Activated T-cell treated with anti-CD3 and anti-CD28 coated beads, Interleukin-2, amount 50 U/mL, for 24 hours (primary cell): ENCODE measurements around the gene MAL.

Experiments used
- DNase-seq: peaks from one replicate; pipeline ENCODE4 v3.0.0-alpha.2; 2020
- H3K27ac Mint-ChIP-seq: 2 replicates; pipeline ENCODE4 v1.8.0; 2020; ENCODE audit warnings: mild to moderate bottlenecking, mixed read lengths
- H3K27me3 Mint-ChIP-seq: 2 replicates; pipeline ENCODE4 v1.8.0; 2020; ENCODE audit warnings: mixed read lengths
- H3K36me3 Mint-ChIP-seq: 2 replicates; pipeline ENCODE4 v1.8.0; 2020; ENCODE audit warnings: low read depth, mixed read lengths
- H3K4me1 Mint-ChIP-seq: 2 replicates; pipeline ENCODE4 v1.8.0; 2020; ENCODE audit warnings: low read depth, mixed read lengths
- H3K4me3 Mint-ChIP-seq: 2 replicates; pipeline ENCODE4 v1.8.0; 2020; ENCODE audit warnings: mild to moderate bottlenecking, moderate library complexity, mixed read lengths
- H3K9me3 Mint-ChIP-seq: 2 replicates; pipeline ENCODE4 v1.8.0; 2020; ENCODE audit warnings: mixed read lengths

The MAL gene

DNA sequence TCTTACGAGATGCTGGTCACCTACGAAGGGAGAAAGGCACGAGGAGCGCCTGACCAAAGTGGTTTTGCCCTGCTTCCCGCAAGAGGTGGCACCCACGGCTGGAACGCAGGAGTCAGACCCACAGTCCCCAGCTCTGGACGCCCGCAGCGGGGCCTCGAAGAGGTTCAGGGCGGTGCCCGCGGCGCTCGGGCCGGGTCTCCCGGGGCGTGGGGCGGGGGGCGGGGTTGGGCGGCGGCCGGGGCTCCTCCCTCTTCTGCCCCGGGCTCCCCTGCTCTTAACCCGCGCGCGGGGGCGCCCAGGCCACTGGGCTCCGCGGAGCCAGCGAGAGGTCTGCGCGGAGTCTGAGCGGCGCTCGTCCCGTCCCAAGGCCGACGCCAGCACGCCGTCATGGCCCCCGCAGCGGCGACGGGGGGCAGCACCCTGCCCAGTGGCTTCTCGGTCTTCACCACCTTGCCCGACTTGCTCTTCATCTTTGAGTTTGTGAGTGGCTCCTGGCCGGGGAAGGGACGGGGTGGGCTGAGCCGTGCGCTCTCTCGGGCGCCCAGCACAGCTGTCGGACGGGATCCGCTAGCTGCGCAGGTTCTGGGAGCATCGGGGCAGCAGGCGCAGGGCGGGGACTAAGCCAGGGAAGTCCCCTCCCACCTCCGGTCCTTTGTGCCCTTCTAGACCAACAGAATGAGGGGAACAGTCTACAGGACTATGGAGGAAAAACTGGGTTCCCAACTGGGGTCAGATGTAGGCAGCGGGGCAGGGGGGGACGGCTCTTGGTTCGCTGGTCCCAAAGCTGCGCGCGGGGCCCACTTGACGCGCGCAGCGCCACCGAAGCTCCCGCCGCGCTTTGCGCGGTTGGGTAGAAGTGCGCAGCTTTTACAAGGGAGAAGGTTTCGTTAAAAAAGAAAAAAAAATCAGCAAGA, at the start of gene MAL:
Gene MAL, plus strand, starts transcription at position 303 of the 914 bp plus-strand sequence. Its CDS starts 85 bp downstream, at position 388.
- Mint-ChIP-seq H3K4me3 (peak within 1 kb of the TSS; percentile 90), H3K4me1 (peaks cover 78% of the 10 kb centered on the region), H3K9me3 (no peaks in the 10 kb centered on the region), H3K27ac (peak within 1 kb of the TSS; percentile 92), H3K27me3 (no peaks in the 10 kb centered on the region), H3K36me3 (peaks cover 5% of the 10 kb centered on the region)
- peak; percentile 82 for DNase-seq

DNA sequence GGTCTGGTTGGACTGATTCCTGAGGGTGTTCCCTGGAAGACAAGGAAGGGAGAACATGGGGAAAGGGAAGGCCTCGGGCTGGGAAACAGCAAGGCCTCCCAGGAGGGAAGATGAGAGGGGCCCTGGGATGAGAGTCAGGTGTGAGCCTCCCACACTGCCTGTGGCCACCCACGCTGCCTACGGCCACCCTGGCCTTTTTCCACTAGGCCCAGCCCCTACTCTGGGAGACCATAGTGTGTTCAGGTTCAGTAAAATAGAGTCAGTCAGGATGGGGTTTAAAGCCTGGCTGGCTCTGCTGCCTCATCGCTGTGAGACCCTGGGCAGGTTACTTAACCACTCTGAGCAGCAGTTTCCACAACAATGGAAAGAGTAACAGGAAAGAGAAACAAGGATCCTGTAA, 47.7 kb upstream of the MAL start:
- DNase-seq = no peak
- Mint-ChIP-seq H3K36me3 (no peaks in the 10 kb centered on the region), H3K4me3 (no peak overlapping the region), H3K9me3 (no peaks in the 10 kb centered on the region), H3K27me3 (peaks cover 33% of the 10 kb centered on the region), H3K27ac (no peak overlapping the region), H3K4me1 (no peaks in the 10 kb centered on the region)

- Mint-ChIP-seq H3K4me3 (no peak overlapping the region), H3K27ac (no peak overlapping the region), H3K9me3 (no peaks in the 10 kb centered on the region), H3K27me3 (peaks cover 29% of the 10 kb centered on the region), H3K36me3 (no peaks in the 10 kb centered on the region), H3K4me1 (no peaks in the 10 kb centered on the region)
- no peak for DNase-seq
Measured at GRCh38 chr2:94978917-94979316, 46.6 kb upstream of the MAL start.

GRCh38 chr2:94979406-94980375, 45.8 kb upstream of the MAL start:
- Mint-ChIP-seq H3K4me3 (no peak overlapping the region), H3K9me3 (no peaks in the 10 kb centered on the region), H3K4me1 (no peaks in the 10 kb centered on the region), H3K27me3 (peaks cover 31% of the 10 kb centered on the region), H3K36me3 (no peaks in the 10 kb centered on the region), H3K27ac (no peak overlapping the region)
- no peak for DNase-seq

GRCh38 chr2:94980406-94980805, 45.1 kb upstream of the MAL start:
- no peak for DNase-seq
- no peak overlapping the region for H3K4me3 Mint-ChIP-seq
- H3K27ac Mint-ChIP-seq = no peak overlapping the region
- peaks cover 31% of the 10 kb centered on the region for H3K27me3 Mint-ChIP-seq
- no peaks in the 10 kb centered on the region for H3K9me3 Mint-ChIP-seq
- H3K4me1 Mint-ChIP-seq = no peaks in the 10 kb centered on the region
- no peaks in the 10 kb centered on the region for H3K36me3 Mint-ChIP-seq

DNA sequence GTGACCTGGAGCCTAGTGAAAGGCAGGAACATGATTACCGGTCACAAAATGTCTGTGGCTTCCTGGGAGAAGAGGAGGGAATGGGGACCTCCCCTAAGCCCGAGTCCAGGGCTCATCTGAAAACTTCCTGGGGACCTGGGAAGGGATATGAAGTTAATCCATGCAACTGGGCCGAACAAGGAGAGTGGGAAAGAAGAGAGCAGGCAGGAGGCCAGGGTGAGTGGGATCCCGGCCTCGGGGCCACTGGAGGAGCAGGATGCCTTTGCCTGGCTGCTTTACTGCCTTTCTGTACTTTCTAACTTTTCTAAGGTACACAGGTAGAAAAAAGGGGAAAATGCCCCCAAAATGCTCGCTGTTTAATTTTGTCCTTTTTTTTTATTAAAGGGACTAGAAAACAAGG, 43.4 kb upstream of the MAL start:
- Mint-ChIP-seq H3K36me3 (no peaks in the 10 kb centered on the region), H3K4me1 (no peaks in the 10 kb centered on the region), H3K9me3 (no peaks in the 10 kb centered on the region), H3K27ac (no peak overlapping the region), H3K4me3 (no peak overlapping the region), H3K27me3 (peaks cover 26% of the 10 kb centered on the region)
- DNase-seq = no peak

DNA sequence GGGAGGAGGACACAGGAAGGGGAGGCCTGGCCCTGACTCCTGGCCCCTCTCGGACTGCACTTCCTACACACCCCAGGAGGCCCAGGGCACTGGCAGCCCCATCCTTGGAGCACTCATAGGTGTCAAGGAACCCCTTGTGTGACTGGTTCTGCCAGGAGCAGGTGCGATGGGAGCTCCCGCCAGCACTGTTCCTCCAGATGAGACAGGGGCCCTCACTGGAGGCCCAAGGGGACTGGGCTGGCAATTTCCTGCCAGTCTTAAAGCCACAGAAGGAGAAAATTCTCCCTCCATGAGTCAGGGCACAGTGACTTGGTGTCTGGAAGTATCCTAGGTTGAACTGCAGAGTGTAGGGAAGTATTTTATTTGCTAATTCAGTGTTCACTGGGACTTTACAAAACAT, 42.8 kb upstream of the MAL start:
- Mint-ChIP-seq H3K9me3 (no peaks in the 10 kb centered on the region), H3K27me3 (peaks cover 27% of the 10 kb centered on the region), H3K4me1 (no peaks in the 10 kb centered on the region), H3K27ac (no peak overlapping the region), H3K36me3 (no peaks in the 10 kb centered on the region), H3K4me3 (no peak overlapping the region)
- no peak for DNase-seq

DNA sequence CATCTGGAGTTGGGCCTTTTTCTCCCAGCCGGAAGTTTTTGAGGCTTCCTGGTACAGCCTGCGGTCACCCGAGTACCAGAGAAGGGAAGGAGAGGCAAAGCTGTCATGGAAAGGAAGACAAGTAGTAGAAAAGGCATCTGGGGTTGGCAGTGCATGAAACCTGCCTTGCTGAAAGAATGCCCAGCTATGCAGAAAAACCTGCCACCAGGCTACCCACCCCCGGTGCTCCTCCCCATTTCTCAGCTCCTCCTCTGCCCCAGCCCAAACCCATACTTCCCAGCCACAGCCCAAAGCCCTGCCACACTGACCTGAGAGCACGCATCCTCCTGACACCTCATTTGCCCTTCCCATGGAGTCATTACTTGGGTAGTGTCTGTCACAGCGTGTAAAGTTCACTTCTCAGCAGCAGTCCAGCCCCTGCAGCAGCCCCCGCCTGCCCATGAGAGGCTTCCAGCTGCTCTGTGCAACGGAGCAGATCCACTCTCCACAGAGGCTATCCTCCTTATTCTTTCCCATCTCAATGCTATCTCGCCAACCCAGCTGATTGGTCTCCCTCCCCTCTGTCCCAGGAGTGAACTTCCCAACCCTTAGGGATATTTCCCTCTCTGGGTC, 40.4 kb upstream of the MAL start:
- Mint-ChIP-seq H3K27me3 (peaks cover 27% of the 10 kb centered on the region), H3K9me3 (no peaks in the 10 kb centered on the region), H3K27ac (no peak overlapping the region), H3K4me3 (no peak overlapping the region), H3K4me1 (no peaks in the 10 kb centered on the region), H3K36me3 (no peaks in the 10 kb centered on the region)
- DNase-seq = no peak

GRCh38 chr2:94985636-94986035, 39.9 kb upstream of the MAL start:
- Mint-ChIP-seq H3K4me1 (no peaks in the 10 kb centered on the region), H3K4me3 (no peak overlapping the region), H3K9me3 (no peaks in the 10 kb centered on the region), H3K36me3 (no peaks in the 10 kb centered on the region), H3K27ac (no peak overlapping the region), H3K27me3 (peaks cover 27% of the 10 kb centered on the region)
- DNase-seq = no peak

- H3K27me3 Mint-ChIP-seq = peaks cover 24% of the 10 kb centered on the region
Measured at GRCh38 chr2:94986392-94986963, 39.0 kb upstream of the MAL start.

DNA sequence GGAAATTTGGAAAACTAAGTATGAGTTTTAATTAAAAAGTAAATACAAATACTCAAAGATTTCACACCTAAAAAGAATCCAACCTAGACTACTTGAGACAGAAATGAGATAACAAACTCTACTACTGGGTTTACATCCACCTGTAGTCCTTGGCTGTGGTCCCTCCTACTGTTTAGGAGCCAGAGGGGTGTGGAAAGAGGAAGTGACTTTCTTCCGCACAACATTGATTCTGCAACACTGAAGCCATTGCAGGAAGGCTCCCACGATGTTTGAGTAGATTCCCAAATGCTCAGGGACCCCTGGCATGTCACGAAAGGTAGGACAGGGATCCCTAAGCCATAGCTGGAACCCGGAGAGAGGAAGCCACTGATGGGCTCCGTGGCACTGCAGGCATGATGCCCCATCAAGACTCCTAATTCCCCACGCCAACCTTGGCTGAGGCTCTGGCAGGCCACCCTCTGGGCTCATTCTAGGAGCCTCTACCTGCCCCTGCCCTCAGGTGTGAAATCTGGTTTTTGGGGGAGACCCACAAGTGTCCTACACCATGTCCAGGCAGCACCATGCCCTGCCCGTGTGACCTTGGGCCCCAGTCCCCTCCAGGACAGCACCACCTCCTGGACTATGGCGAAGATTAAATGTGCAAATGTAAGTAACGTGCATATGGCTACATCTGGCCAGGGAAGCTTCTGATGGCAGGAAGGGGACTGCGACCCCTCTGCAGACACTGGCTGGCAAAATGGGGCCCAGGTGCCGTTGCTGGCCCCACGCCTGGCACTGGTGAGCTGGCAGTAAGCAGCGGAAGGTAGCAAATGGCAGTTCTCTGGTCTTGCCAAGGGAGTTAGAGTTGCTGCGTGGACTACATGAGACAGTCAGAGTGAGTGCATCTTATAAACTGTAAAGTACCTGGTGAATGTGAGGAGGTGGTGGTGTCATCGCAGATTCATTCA, 38.2 kb upstream of the MAL start:
- no peak overlapping the region for H3K4me3 Mint-ChIP-seq
- no peaks in the 10 kb centered on the region for H3K4me1 Mint-ChIP-seq
- no peaks in the 10 kb centered on the region for H3K9me3 Mint-ChIP-seq
- H3K27me3 Mint-ChIP-seq = peaks cover 21% of the 10 kb centered on the region
- H3K36me3 Mint-ChIP-seq = no peaks in the 10 kb centered on the region
- no peak for DNase-seq
- H3K27ac Mint-ChIP-seq = no peak overlapping the region

More at GRCh38 chr2:94986392-94986963, 39.0 kb upstream of the MAL start:
- Mint-ChIP-seq H3K9me3 (no peaks in the 10 kb centered on the region), H3K4me1 (no peaks in the 10 kb centered on the region), H3K27ac (no peak overlapping the region), H3K4me3 (no peak overlapping the region), H3K36me3 (no peaks in the 10 kb centered on the region)
- DNase-seq = no peak

GRCh38 chr2:94990956-94991355, 34.6 kb upstream of the MAL start:
- DNase-seq = no peak
- peaks cover 14% of the 10 kb centered on the region for H3K27me3 Mint-ChIP-seq
- H3K27ac Mint-ChIP-seq = no peak overlapping the region
- no peaks in the 10 kb centered on the region for H3K36me3 Mint-ChIP-seq
- no peaks in the 10 kb centered on the region for H3K9me3 Mint-ChIP-seq
- no peaks in the 10 kb centered on the region for H3K4me1 Mint-ChIP-seq
- no peak overlapping the region for H3K4me3 Mint-ChIP-seq

DNA sequence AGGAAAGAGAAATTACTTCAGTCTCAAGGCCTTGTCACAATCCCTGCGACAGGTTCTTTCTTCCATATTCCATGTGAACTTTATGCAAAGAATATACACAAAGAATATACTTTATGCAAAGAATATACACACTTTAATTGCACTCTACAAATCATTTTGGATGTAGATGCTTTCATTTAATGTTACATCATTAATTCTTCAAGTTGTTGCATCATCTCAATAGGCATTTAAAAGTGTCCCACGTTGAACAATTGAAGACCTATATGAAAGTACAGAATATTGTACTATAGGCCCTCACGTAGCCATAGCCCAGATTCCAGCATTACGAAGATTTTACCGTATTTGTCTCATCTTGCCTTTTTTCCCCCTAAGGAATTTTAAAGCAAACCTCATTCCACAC, 33.1 kb upstream of the MAL start:
- no peak overlapping the region for H3K4me3 Mint-ChIP-seq
- no peaks in the 10 kb centered on the region for H3K4me1 Mint-ChIP-seq
- H3K27me3 Mint-ChIP-seq = peaks cover 18% of the 10 kb centered on the region
- H3K36me3 Mint-ChIP-seq = no peaks in the 10 kb centered on the region
- H3K9me3 Mint-ChIP-seq = no peaks in the 10 kb centered on the region
- DNase-seq = no peak
- H3K27ac Mint-ChIP-seq = no peak overlapping the region
